H9 (cell line): ENCODE data around the gene MCL1. TPM values are rescaled to one million over a fixed set of nuclear protein-coding genes. Genes with fewer than 3 reads are reported as not detected.

Experiments used
- DNase-seq: peaks from one replicate; pipeline ENCODE4 v3.0.0-alpha.2; 2017
- H2AFZ ChIP-seq: one replicate; pipeline ENCODE4 v1.6.1; 2013; ENCODE audit warnings: mild to moderate bottlenecking, low read length, control low read depth, moderate library complexity
- H2AK5ac ChIP-seq: 2 replicates; pipeline ENCODE4 v1.6.1; 2013; ENCODE audit warnings: low read length, control low read depth, mixed read lengths; ENCODE audit not compliant: insufficient read length
- H2BK120ac ChIP-seq: one replicate; pipeline ENCODE4 v1.6.1; 2013; ENCODE audit warnings: low read depth, mild to moderate bottlenecking, low read length, control low read depth, inconsistent platforms; ENCODE audit not compliant: poor library complexity, severe bottlenecking
- H2BK12ac ChIP-seq: 2 replicates; pipeline ENCODE4 v1.6.1; 2013; ENCODE audit warnings: low read length, control low read depth, mixed read lengths, low read depth; ENCODE audit not compliant: insufficient read length
- H2BK15ac ChIP-seq: 2 replicates; pipeline ENCODE4 v1.6.1; 2013; ENCODE audit warnings: low read depth, low read length, control low read depth
- H2BK20ac ChIP-seq: one replicate; pipeline ENCODE4 v1.6.1; 2013; ENCODE audit warnings: low read depth, mild to moderate bottlenecking, low read length, control low read depth, inconsistent platforms; ENCODE audit not compliant: poor library complexity, severe bottlenecking
- H2BK5ac ChIP-seq: 2 replicates; pipeline ENCODE4 v1.6.1; 2013; ENCODE audit warnings: low read length, control low read depth, mixed read lengths; ENCODE audit not compliant: insufficient read length
- H3K14ac ChIP-seq: 2 replicates; pipeline ENCODE4 v1.6.1; 2013; ENCODE audit warnings: low read length, control low read depth; ENCODE audit not compliant: insufficient read depth
- H3K18ac ChIP-seq: 2 replicates; pipeline ENCODE4 v1.6.1; 2013; ENCODE audit warnings: low read depth, mild to moderate bottlenecking, mixed read lengths, low read length, control low read depth; ENCODE audit not compliant: insufficient read length
- H3K23ac ChIP-seq: 2 replicates; pipeline ENCODE4 v1.6.1; 2013; ENCODE audit warnings: low read length, control low read depth, mixed read lengths, low read depth; ENCODE audit not compliant: insufficient read length
- H3K23me2 ChIP-seq: 2 replicates; pipeline ENCODE4 v1.6.1; 2013; ENCODE audit warnings: low read depth, mild to moderate bottlenecking, mixed read lengths, low read length, control low read depth; ENCODE audit not compliant: insufficient read length, poor library complexity, severe bottlenecking
- H3K27ac ChIP-seq: 2 replicates; pipeline ENCODE4 v1.5.1; 2013; ENCODE audit warnings: low read length, control low read depth, mixed read lengths, low read depth; ENCODE audit not compliant: insufficient read length
- H3K27me3 ChIP-seq: 2 replicates; pipeline ENCODE4 v1.6.1; 2013; ENCODE audit warnings: low read length, control low read depth, inconsistent platforms; ENCODE audit not compliant: insufficient read depth
- H3K4ac ChIP-seq: 2 replicates; pipeline ENCODE4 v1.6.1; 2013; ENCODE audit warnings: low read depth, mild to moderate bottlenecking, control low read depth, inconsistent platforms, low read length, moderate library complexity
- H3K4me1 ChIP-seq: 2 replicates; pipeline ENCODE4 v1.6.1; 2013; ENCODE audit warnings: low read length, control low read depth, inconsistent platforms; ENCODE audit not compliant: insufficient read depth
- H3K4me2 ChIP-seq: 2 replicates; pipeline ENCODE4 v1.6.1; 2013; ENCODE audit warnings: low read length, control low read depth, mixed read lengths; ENCODE audit not compliant: insufficient read length, insufficient read depth
- H3K56ac ChIP-seq: 2 replicates; pipeline ENCODE4 v1.6.1; 2013; ENCODE audit warnings: low read depth, mild to moderate bottlenecking, mixed read lengths, low read length, control low read depth; ENCODE audit not compliant: insufficient read length
- H3K79me1 ChIP-seq: 2 replicates; pipeline ENCODE4 v1.6.1; 2013; ENCODE audit warnings: low read depth, mild to moderate bottlenecking, moderate library complexity, low read length, control low read depth, inconsistent platforms; ENCODE audit not compliant: insufficient read depth, poor library complexity, severe bottlenecking
- H3K79me2 ChIP-seq: 2 replicates; pipeline ENCODE4 v1.6.1; 2013; ENCODE audit warnings: low read length, control low read depth, inconsistent platforms; ENCODE audit not compliant: insufficient read depth
- H3K9ac ChIP-seq: 2 replicates; pipeline ENCODE4 v1.6.1; 2013; ENCODE audit warnings: low read length, control low read depth, mixed read lengths; ENCODE audit not compliant: insufficient read length; ENCODE audit errors: extremely low read depth
- H3K9me3 ChIP-seq: one replicate; pipeline ENCODE4 v1.6.1; 2013; ENCODE audit warnings: low read depth, low read length, inconsistent platforms; ENCODE audit not compliant: control insufficient read depth
- H3T11ph ChIP-seq: one replicate; pipeline ENCODE4 v1.6.1; 2013; ENCODE audit warnings: mild to moderate bottlenecking, low read length, control low read depth, inconsistent platforms
- H4K20me1 ChIP-seq: one replicate; pipeline ENCODE4 v1.6.1; 2013; ENCODE audit not compliant: control insufficient read depth, insufficient read length, insufficient read depth
- H4K5ac ChIP-seq: 2 replicates; pipeline ENCODE4 v1.6.1; 2013; ENCODE audit warnings: low read depth, mild to moderate bottlenecking, mixed read lengths, low read length, control low read depth; ENCODE audit not compliant: insufficient read length
- H4K8ac ChIP-seq: replicated peaks from 2 replicates; pipeline ENCODE4 v1.6.1; 2013; ENCODE audit warnings: low read length, control low read depth, mixed read lengths, low read depth; ENCODE audit not compliant: insufficient read length
- H4K91ac ChIP-seq: 2 replicates; pipeline ENCODE4 v1.6.1; 2013; ENCODE audit warnings: low read depth, mild to moderate bottlenecking, moderate library complexity, mixed read lengths, low read length, control low read depth; ENCODE audit not compliant: insufficient read length
- H3K27ac Mint-ChIP-seq, 3 experiments: 2 replicates in 2 of 3; 3 replicates in 1 of 3; pipeline ENCODE4 v1.8.0; 2020 to 2021; ENCODE audit warnings: mixed read lengths in 3 of 3, mild to moderate bottlenecking in 1 of 3, moderate library complexity in 1 of 3
- H3K27me3 Mint-ChIP-seq: 2 replicates; pipeline ENCODE4 v1.8.0; 2021; ENCODE audit warnings: low read depth, mild to moderate bottlenecking, moderate library complexity, mixed read lengths
- H3K36me3 Mint-ChIP-seq, 3 experiments: 2 replicates in 2 of 3; 3 replicates in 1 of 3; pipeline ENCODE4 v1.8.0; 2020 to 2021; ENCODE audit warnings: low read depth in 3 of 3, mixed read lengths in 3 of 3; ENCODE audit not compliant: insufficient read depth in 1 of 3
- H3K4me1 Mint-ChIP-seq, 2 experiments: 2 replicates each; pipeline ENCODE4 v1.8.0; 2020; ENCODE audit warnings: mixed read lengths in 2 of 2
- H3K4me3 Mint-ChIP-seq, 2 experiments: 2 replicates in 1 of 2; 3 replicates in 1 of 2; pipeline ENCODE4 v1.8.0; 2020 to 2021; ENCODE audit warnings: mild to moderate bottlenecking in 2 of 2, mixed read lengths in 2 of 2, moderate library complexity in 1 of 2
- H3K9me3 Mint-ChIP-seq, 2 experiments: 2 replicates in 1 of 2; 3 replicates in 1 of 2; pipeline ENCODE4 v1.8.0; 2020; ENCODE audit warnings: mild to moderate bottlenecking in 2 of 2, mixed read lengths in 2 of 2, moderate library complexity in 1 of 2
- WGBS: extraction: QIAGEN DNeasy Blood & Tissue Kit; methylation state at CpG from one replicate; pipeline ENCODE4 v1.1.7; 2013; ENCODE audit warnings: missing lambda C conversion rate, low lambda C conversion rate, mixed read lengths; ENCODE audit not compliant: insufficient read length; ENCODE audit errors: extremely low coverage; 5-methylcytosine and 5-hydroxymethylcytosine counted together
- total RNA-seq: library from RNA; stranded (reverse); gene quantifications from 2 replicates; pipeline ENCODE4 v1.2.1, GENCODE V29; 2021
- TF ChIP-seq, protein P1 (sequence below): fragments of 200-600 bp; sonication (generic); conservative IDR thresholded peaks from 3 replicates; pipeline ENCODE4 v1.8.0; 2021; ENCODE audit warnings: antibody characterized with exemption, mild to moderate bottlenecking

Gene MCL1
- total RNA-seq, 1 experiment from 2014 or later, result 247 TPM

DNA sequence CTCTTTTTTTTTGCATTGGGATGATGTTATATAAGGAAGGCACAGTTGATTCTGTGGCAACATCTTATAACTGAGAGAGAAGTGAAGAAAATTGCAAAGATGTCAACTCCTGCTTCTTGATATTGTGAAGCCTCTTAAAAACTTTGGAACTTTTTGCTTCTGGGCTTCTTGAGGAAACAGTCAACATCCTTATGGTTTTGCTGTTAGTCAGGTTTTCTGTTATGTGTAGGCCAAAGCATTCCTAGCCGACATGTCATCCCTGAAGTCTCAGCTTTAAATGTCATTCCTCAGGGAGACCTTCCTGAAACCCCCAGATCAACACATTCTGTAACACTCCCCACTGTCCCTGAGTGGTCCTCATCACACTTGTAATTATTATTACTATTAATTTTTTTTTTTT is 51.2 kb downstream of the MCL1 start:
- no peak overlapping the region for H3K4me2 ChIP-seq
- no peak overlapping the region for H2AK5ac ChIP-seq
- H3K27ac ChIP-seq, result no peak overlapping the region
- no peak overlapping the region for H3K9ac ChIP-seq
- H3K79me2 ChIP-seq, result no peaks in the 10 kb centered on the region
- TF ChIP-seq, protein P1, sequence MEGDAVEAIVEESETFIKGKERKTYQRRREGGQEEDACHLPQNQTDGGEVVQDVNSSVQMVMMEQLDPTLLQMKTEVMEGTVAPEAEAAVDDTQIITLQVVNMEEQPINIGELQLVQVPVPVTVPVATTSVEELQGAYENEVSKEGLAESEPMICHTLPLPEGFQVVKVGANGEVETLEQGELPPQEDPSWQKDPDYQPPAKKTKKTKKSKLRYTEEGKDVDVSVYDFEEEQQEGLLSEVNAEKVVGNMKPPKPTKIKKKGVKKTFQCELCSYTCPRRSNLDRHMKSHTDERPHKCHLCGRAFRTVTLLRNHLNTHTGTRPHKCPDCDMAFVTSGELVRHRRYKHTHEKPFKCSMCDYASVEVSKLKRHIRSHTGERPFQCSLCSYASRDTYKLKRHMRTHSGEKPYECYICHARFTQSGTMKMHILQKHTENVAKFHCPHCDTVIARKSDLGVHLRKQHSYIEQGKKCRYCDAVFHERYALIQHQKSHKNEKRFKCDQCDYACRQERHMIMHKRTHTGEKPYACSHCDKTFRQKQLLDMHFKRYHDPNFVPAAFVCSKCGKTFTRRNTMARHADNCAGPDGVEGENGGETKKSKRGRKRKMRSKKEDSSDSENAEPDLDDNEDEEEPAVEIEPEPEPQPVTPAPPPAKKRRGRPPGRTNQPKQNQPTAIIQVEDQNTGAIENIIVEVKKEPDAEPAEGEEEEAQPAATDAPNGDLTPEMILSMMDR, result no peak
- H2BK12ac ChIP-seq, result no peak overlapping the region
- H2AFZ ChIP-seq, result no peak overlapping the region
- no CpG with 5 or more reads among the region's 1 CpG for WGBS
- Mint-ChIP-seq H3K9me3 (no peaks in the 10 kb centered on the region), H3K4me1 (peaks cover 7 to 9% of the 10 kb centered on the region in 2 experiments), H3K27ac (no peak overlapping the region), H3K4me3 (no peak overlapping the region), H3K27me3 (no peaks in the 10 kb centered on the region; the same call in 1 of the 2 replicates), H3K36me3 (no peaks in the 10 kb centered on the region)
- H3K79me1 ChIP-seq, result no peaks in the 10 kb centered on the region
- H3K23me2 ChIP-seq, result no peaks in the 10 kb centered on the region
- no peaks in the 10 kb centered on the region for H3K4me1 ChIP-seq
- H3K23ac ChIP-seq, result no peak overlapping the region
- no peak overlapping the region for H3K4ac ChIP-seq
- H4K8ac ChIP-seq, result no peak overlapping the region
- no peak overlapping the region for H3K18ac ChIP-seq
- H2BK5ac ChIP-seq, result no peak overlapping the region
- H3K27me3 ChIP-seq, result no peaks in the 10 kb centered on the region
- no peak for DNase-seq
- H2BK120ac ChIP-seq, result no peak overlapping the region
- H4K5ac ChIP-seq, result no peak overlapping the region
- no peak overlapping the region for H2BK15ac ChIP-seq
- no peak overlapping the region for H3K56ac ChIP-seq
- no peaks in the 10 kb centered on the region for H4K20me1 ChIP-seq
- no peak overlapping the region for H3K14ac ChIP-seq
- H4K91ac ChIP-seq, result no peak overlapping the region
- H3T11ph ChIP-seq, result no peak overlapping the region
- H2BK20ac ChIP-seq, result no peak overlapping the region
- no peaks in the 10 kb centered on the region for H3K9me3 ChIP-seq
